Measurements from ENCODE around the gene SPINK8.
A peak's percentile ranks its signal among the peaks of the same experiment; 100 is the strongest.

SPINK8 gene

GRCh38 chr3:48320996-48321395 is 12.5 kb downstream of the SPINK8 start:
- no peak for DNase-seq (ENCODE audit: low spot score)

GRCh38 chr3:48318713-48319468 is 14.6 kb downstream of the SPINK8 start:
- DNase-seq (ENCODE audit: low spot score) = no peak

- no peak for DNase-seq (ENCODE audit: low spot score)
These were observed 18.9 kb downstream of the SPINK8 start for GRCh38 chr3:48314542-48314941.

- no peak for DNase-seq (ENCODE audit: low spot score)
These were observed 26.5 kb downstream of the SPINK8 start for GRCh38 chr3:48306860-48307530.

GRCh38 chr3:48306290-48306689 is 27.2 kb downstream of the SPINK8 start:
- DNase-seq (ENCODE audit: low spot score) = no peak

GRCh38 chr3:48305396-48305795 is 28.1 kb downstream of the SPINK8 start:
- no peak for DNase-seq (ENCODE audit: low spot score)

- no peak for DNase-seq (ENCODE audit: low spot score)
These were observed 30.4 kb downstream of the SPINK8 start for GRCh38 chr3:48303021-48303420.

- DNase-seq (ENCODE audit: low spot score) = no peak
These were observed 31.7 kb downstream of the SPINK8 start for GRCh38 chr3:48301800-48302166.

GRCh38 chr3:48301020-48301799 is 32.3 kb downstream of the SPINK8 start, which contains the start of gene NME6:
Gene NME6 (minus strand): TSS chr3:48301367.
- peak; percentile 93 for DNase-seq (ENCODE audit: low spot score)

GRCh38 chr3:48299746-48300712 is 33.4 kb downstream of the SPINK8 start:
- peak; percentile 43 for DNase-seq (ENCODE audit: low spot score)

GRCh38 chr3:48297111-48297810 is 36.2 kb downstream of the SPINK8 start:
- DNase-seq (ENCODE audit: low spot score) = no peak

- no peak for DNase-seq (ENCODE audit: low spot score)
These were observed 36.8 kb downstream of the SPINK8 start for GRCh38 chr3:48296699-48297098.

GRCh38 chr3:48294611-48295263 is 38.7 kb downstream of the SPINK8 start:
- DNase-seq (ENCODE audit: low spot score) = no peak

GRCh38 chr3:48289659-48290058 is 43.8 kb downstream of the SPINK8 start:
- DNase-seq (ENCODE audit: low spot score) = no peak

GRCh38 chr3:48287034-48287433 is 46.4 kb downstream of the SPINK8 start:
- no peak for DNase-seq (ENCODE audit: low spot score)

- DNase-seq (ENCODE audit: low spot score) = no peak
These were observed 47.2 kb downstream of the SPINK8 start for GRCh38 chr3:48286308-48286707.

- no peak for DNase-seq (ENCODE audit: low spot score)
These were observed 47.8 kb downstream of the SPINK8 start for GRCh38 chr3:48285675-48286074.

- no peak for DNase-seq (ENCODE audit: low spot score)
These were observed 48.3 kb downstream of the SPINK8 start for GRCh38 chr3:48285132-48285531.

GRCh38 chr3:48280881-48281280 is 52.6 kb downstream of the SPINK8 start:
- DNase-seq (ENCODE audit: low spot score) = no peak

GRCh38 chr3:48278884-48279559 is 54.4 kb downstream of the SPINK8 start:
- no peak for DNase-seq (ENCODE audit: low spot score)
